HepG2 (cell line): ENCODE measurements around the gene BAIAP2L1. TPM values are rescaled to one million over a fixed set of nuclear protein-coding genes. Genes with fewer than 3 reads are reported as not detected.

Experiments
- ATAC-seq: fragments of 200-7000 bp; cut with Tn5 transposase; 3 replicates; pipeline ENCODE4 v1.9.1; 2020; ENCODE audit warnings: mild to moderate bottlenecking, moderate library complexity
- BruUV-seq: library from RNA; stranded (reverse); fragments of 400-500 nt; replicated peaks from 2 replicates; lab custom pipeline; 2021; lab: Mats Ljungman, UMichigan
- CTCF ChIA-PET: fragments of 300-600 bp; formaldehyde crosslinking; extraction: SDS; loops from one replicate; lab custom pipeline; 2021; ENCODE audit warnings: low total read pairs, inconsistent platforms, low intra/inter-chr PET ratio; lab: Yijun Ruan, JAX
- POLR2A ChIA-PET: fragments of 350-600 bp; sonication (Branson Sonifier 250); formaldehyde crosslinking; loops from one replicate; lab custom pipeline; 2020; ENCODE audit warnings: antibody characterized with exemption, inconsistent platforms; lab: Yijun Ruan, JAX
- DNase-seq: peaks from one replicate; pipeline ENCODE4 v3.0.0-alpha.2; 2015; ENCODE audit warnings: low spot score
- FAIRE-seq: peaks from 3 replicates; lab custom pipeline; 2011; peaks lifted over from hg19 to GRCh38; lab: Jason Lieb, UNC
- H2AFZ ChIP-seq: one replicate; pipeline ENCODE4 v1.6.1; 2011; ENCODE audit warnings: low read length, inconsistent platforms
- H3K27ac ChIP-seq: fragments of 300-600 bp; 3 replicates; pipeline ENCODE4 v1.8.0; 2011; ENCODE audit warnings: mixed run types, mild to moderate bottlenecking, mixed read lengths, low read length, inconsistent platforms; ENCODE audit not compliant: insufficient read depth; ENCODE audit errors: extremely low read length
- H3K27me3 ChIP-seq, 2 experiments: fragments of 200-600 bp in 1 of 2; 2 replicates in 1 of 2; 3 replicates in 1 of 2; pipeline versions ENCODE4 v1.6.0 to v1.8.0; 2011; ENCODE audit warnings: low read length in 2 of 2, mild to moderate bottlenecking in 2 of 2, moderate library complexity in 2 of 2, inconsistent platforms in 1 of 2; ENCODE audit not compliant: insufficient read depth in 2 of 2, control insufficient read depth in 1 of 2
- H3K36me3 ChIP-seq, 2 experiments: fragments of 200-600 bp in 1 of 2; replicated peaks in 1 of 2; 2 replicates in 1 of 2; 3 replicates in 1 of 2; pipeline versions ENCODE4 v1.5.1 to v1.8.0; 2011; ENCODE audit warnings: low read length in 2 of 2, inconsistent platforms in 1 of 2; ENCODE audit not compliant: insufficient read depth in 2 of 2, control insufficient read depth in 1 of 2
- H3K4me1 ChIP-seq: 2 replicates; pipeline ENCODE4 v1.5.1; 2012; ENCODE audit warnings: low read length, inconsistent platforms; ENCODE audit not compliant: insufficient read depth
- H3K4me2 ChIP-seq: 2 replicates; pipeline ENCODE4 v1.6.0; 2011; ENCODE audit warnings: low read depth, low read length, inconsistent platforms
- H3K4me3 ChIP-seq, 3 experiments: fragments of 200-600 bp in 1 of 3; sonication (generic), shearing (Covaris generic) in 1 of 3; replicated peaks in 1 of 3; 2 replicates each; pipeline ENCODE4 v1.5.1; 2011 to 2016; ENCODE audit warnings: low read length in 3 of 3, inconsistent platforms in 2 of 3, low read depth in 2 of 3, mild to moderate bottlenecking in 2 of 3, control low read depth in 1 of 3, mixed read lengths in 1 of 3; ENCODE audit not compliant: insufficient read depth in 1 of 3
- H3K79me2 ChIP-seq: one replicate; pipeline ENCODE4 v1.6.1; 2011; ENCODE audit warnings: low read length, inconsistent platforms; ENCODE audit not compliant: insufficient read depth
- H3K9ac ChIP-seq: 2 replicates; pipeline ENCODE4 v1.6.0; 2011; ENCODE audit warnings: mild to moderate bottlenecking, low read depth, low read length, inconsistent platforms; ENCODE audit not compliant: insufficient read depth
- H3K9me3 ChIP-seq: 2 replicates; pipeline ENCODE4 v1.5.1; 2012; ENCODE audit warnings: mild to moderate bottlenecking, low read length
- H4K20me1 ChIP-seq: 2 replicates; pipeline ENCODE4 v1.6.0; 2011; ENCODE audit warnings: inconsistent platforms, mild to moderate bottlenecking, low read length, moderate library complexity; ENCODE audit not compliant: insufficient read depth
- FOSL1 ChIP-seq: sonication (generic); formaldehyde crosslinking; IDR thresholded peaks from 2 replicates; pipeline ENCODE4 v1.9.0; 2021; ENCODE audit warnings: missing genetic modification reagents, borderline replicate concordance
- KLF9 ChIP-seq: IDR thresholded peaks from 2 replicates; pipeline ENCODE4 v1.6.1; 2016; ENCODE audit warnings: low read depth
- ZNF121 ChIP-seq: sonication (generic); formaldehyde crosslinking; IDR thresholded peaks from 2 replicates; pipeline ENCODE4 v1.5.0; 2020; ENCODE audit warnings: mild to moderate bottlenecking, missing genetic modification reagents
- ZNF780A ChIP-seq: sonication (generic); formaldehyde crosslinking; IDR thresholded peaks from 2 replicates; pipeline ENCODE4 v1.8.0; 2022; ENCODE audit warnings: mild to moderate bottlenecking, missing genetic modification reagents, moderate library complexity
- WGBS: methylation state at CpG from one replicate; pipeline ENCODE4 v1.1.6; 2017; ENCODE audit warnings: low lambda C conversion rate; 5-methylcytosine and 5-hydroxymethylcytosine counted together
- in situ Hi-C: cut with HindIII; loops from 2 replicates; pipeline ENCODE4 v1.10.0; 2017; ENCODE audit warnings: low pct_unique_long_range_greater_than_20kb; ENCODE audit not compliant: extremely low pct_ligation_motif_present
- intact Hi-C: fragments of 100-400 bp; cut with micrococcal nuclease; formaldehyde crosslinking; loops from one replicate; pipeline ENCODE4 v1.10.0; 2022; ENCODE audit not compliant: unreplicated experiment
- polyA plus RNA-seq, 8 experiments: library from polyadenylated mRNA; depleted of rRNA in 3 of 8; stranded (reverse) in 7 of 8; unstranded in 1 of 8; fragments of >200 nt; fragmentation: Illumina TruSeq in 4 of 8; extraction: Trizol in 4 of 8; gene quantifications; 2 replicates each; pipeline versions ENCODE4 v1.2.1 to v1.2.3, GENCODE V29; 2011 to 2016; ENCODE audit warnings: low read depth in 4 of 8, missing spikeins in 1 of 8, mixed read lengths in 1 of 8; ENCODE audit not compliant: insufficient read depth in 1 of 8
- total RNA-seq, 5 experiments: library from RNA; depleted of rRNA; stranded (reverse); fragments of >200 nt; fragmentation: Illumina TruSeq; extraction: Trizol; gene quantifications; 2 replicates each; pipeline ENCODE4 v1.2.3, GENCODE V29; 2016; ENCODE audit warnings: low read depth in 1 of 5
- TF ChIP-seq, protein P1 (sequence below): sonication (generic); formaldehyde crosslinking; IDR thresholded peaks from 2 replicates; pipeline ENCODE4 v1.4.0; 2020; ENCODE audit warnings: missing genetic modification reagents, mild to moderate bottlenecking, borderline replicate concordance
- TF ChIP-seq, protein P2 (sequence below): sonication (generic); formaldehyde crosslinking; IDR thresholded peaks from 2 replicates; pipeline ENCODE4 v1.4.0; 2020; ENCODE audit warnings: mild to moderate bottlenecking, missing genetic modification reagents

Gene BAIAP2L1
- total and polyA plus RNA-seq, 2 of the 13 experiments (the other 11 are each of a cell fraction or from before 2014, with no cell fraction given) = 13.0 to 21.5 TPM

DNA sequence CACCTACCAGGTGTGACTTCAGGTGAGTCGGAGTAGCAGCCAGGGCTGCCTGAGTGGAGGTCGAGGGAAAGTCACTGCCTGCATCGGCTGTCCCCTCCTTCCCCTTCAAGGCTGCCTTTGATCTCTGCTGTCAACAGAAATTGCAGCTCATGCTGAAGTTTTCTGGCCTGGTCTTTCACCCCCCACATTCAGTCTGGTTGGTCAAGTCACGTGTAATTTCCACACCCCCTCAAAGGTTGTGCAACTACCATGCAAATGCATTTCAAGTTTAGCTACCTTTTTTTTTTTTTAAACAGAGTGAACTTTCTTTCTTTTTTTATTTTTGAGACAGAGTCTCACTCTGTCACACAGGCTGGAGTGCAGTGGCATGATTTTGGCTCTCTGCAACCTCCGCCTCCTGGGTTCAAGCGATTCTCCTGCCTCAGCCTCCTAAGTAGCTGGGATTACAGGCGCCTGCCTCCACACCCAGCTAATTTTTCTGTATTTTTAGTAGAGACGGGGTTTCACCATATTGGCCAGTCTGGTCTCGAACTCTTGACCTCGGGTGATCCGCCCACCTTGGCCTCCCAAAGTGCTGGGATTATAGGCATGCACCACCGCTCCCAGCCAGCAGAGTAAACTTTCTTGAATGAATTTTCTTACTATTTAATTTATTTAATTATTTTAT lies 16.8 kb upstream of the BAIAP2L1 start (continued):
- TF ChIP-seq, protein P1, sequence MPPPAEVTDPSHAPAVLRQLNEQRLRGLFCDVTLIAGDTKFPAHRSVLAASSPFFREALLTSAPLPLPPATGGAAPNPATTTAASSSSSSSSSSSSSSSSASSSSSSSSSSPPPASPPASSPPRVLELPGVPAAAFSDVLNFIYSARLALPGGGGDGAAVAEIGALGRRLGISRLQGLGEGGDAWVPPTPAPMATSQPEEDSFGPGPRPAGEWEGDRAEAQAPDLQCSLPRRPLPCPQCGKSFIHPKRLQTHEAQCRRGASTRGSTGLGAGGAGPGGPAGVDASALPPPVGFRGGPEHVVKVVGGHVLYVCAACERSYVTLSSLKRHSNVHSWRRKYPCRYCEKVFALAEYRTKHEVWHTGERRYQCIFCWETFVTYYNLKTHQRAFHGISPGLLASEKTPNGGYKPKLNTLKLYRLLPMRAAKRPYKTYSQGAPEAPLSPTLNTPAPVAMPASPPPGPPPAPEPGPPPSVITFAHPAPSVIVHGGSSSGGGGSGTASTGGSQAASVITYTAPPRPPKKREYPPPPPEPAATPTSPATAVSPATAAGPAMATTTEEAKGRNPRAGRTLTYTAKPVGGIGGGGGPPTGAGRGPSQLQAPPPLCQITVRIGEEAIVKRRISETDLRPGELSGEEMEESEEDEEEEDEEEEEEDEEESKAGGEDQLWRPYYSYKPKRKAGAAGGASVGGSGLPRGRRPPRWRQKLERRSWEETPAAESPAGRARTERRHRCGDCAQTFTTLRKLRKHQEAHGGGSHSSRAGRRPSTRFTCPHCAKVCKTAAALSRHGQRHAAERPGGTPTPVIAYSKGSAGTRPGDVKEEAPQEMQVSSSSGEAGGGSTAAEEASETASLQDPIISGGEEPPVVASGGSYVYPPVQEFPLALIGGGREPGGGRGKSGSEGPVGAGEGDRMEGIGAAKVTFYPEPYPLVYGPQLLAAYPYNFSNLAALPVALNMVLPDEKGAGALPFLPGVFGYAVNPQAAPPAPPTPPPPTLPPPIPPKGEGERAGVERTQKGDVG = 0 out of 2 replicates have a peak, but pooled peaks have one; percentile 33
- TF ChIP-seq KLF9 (CRISPR knock-in tag) (peak; percentile 80; the same call in 1 of the 2 replicates), FOSL1 (peak; percentile 9; the same call in 1 of the 2 replicates)

DNA sequence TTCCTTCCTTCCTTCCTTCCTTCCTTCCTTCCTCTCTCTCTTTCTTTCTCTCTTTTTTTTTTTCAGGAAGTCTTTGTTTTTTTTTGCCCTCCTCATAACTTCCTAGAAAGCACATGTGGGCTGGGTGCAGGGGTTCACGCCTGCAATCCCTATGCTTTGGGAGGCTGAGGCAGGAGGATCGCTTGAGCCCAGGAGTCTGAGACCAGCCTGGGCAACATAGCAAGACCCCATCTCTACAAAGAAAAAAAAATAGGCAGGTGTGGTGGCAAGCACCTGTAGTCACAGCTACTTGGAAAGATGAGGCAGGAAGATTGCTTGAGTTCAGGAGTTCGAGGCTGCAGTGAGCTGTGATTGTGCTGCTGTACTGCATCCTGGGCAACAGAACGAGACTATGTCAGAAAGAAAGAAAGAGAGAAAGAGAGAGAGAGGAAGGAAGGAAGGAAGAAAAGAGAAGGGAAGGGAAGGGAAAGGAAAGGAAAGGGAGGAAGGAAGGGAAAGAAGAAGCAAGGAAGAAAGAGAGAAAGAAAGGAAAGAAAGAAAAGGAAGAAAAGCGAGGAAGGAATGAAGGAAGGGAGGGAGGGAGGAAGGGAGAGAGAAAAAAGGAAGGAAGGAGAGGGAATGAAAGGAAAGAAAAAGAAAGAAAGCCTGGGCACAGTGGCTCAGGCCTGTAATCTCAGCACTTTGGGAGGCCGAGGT lies 13.5 kb upstream of the BAIAP2L1 start:
- no peak overlapping the region for H3K9ac ChIP-seq
- no peak overlapping the region for H3K27ac ChIP-seq
- no peaks in the 10 kb centered on the region for H3K27me3 ChIP-seq
- no peak for DNase-seq
- ATAC-seq = no peak
- peaks cover 73% of the 10 kb centered on the region for H3K4me1 ChIP-seq
- no peaks in the 10 kb centered on the region for H4K20me1 ChIP-seq
- no peaks in the 10 kb centered on the region for H3K36me3 ChIP-seq
- no peak overlapping the region for H3K4me2 ChIP-seq
- no peak overlapping the region for H2AFZ ChIP-seq
- 77% methylated on average over 6 of the region's 6 CpGs for WGBS
- H3K4me3 ChIP-seq = no peak overlapping the region
- no peaks in the 10 kb centered on the region for H3K79me2 ChIP-seq
- in situ Hi-C loops (no loop called here), intact Hi-C loops (no loop called here)
- FAIRE-seq = no peak
- no TSS peak for BruUV-seq
- ChIA-PET POLR2A (no interaction called here), CTCF (no interaction called here)
- no peaks in the 10 kb centered on the region for H3K9me3 ChIP-seq
- TF ChIP-seq, protein P2, sequence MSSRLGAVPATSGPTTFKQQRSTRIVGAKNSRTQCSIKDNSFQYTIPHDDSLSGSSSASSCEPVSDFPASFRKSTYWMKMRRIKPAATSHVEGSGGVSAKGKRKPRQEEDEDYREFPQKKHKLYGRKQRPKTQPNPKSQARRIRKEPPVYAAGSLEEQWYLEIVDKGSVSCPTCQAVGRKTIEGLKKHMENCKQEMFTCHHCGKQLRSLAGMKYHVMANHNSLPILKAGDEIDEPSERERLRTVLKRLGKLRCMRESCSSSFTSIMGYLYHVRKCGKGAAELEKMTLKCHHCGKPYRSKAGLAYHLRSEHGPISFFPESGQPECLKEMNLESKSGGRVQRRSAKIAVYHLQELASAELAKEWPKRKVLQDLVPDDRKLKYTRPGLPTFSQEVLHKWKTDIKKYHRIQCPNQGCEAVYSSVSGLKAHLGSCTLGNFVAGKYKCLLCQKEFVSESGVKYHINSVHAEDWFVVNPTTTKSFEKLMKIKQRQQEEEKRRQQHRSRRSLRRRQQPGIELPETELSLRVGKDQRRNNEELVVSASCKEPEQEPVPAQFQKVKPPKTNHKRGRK (CRISPR knock-in tag) = peak; percentile 91
- TF ChIP-seq ZNF780A (CRISPR knock-in tag) (no peak), ZNF121 (CRISPR knock-in tag) (peak; percentile 78)
